WTC11 (cell line): Measurements from ENCODE around the gene PLXNA3.

ENCODE experiments used
- CREB1 ChIP-seq: sonication (generic); formaldehyde crosslinking; IDR thresholded peaks from 2 replicates; pipeline ENCODE4 v1.8.0; 2023; ENCODE audit warnings: mild to moderate bottlenecking, missing genetic modification reagents
- CREM ChIP-seq: sonication (generic); formaldehyde crosslinking; IDR thresholded peaks from 2 replicates; pipeline ENCODE4 v1.8.1; 2022; ENCODE audit warnings: mild to moderate bottlenecking, missing genetic modification reagents, moderate library complexity
- EMX1 ChIP-seq: fragments of 250-450 bp; sonication (Bioruptor Pico); IDR thresholded peaks from 2 replicates; pipeline ENCODE4 v1.8.0; 2021; ENCODE audit warnings: mild to moderate bottlenecking
- TF ChIP-seq, protein P1 (sequence below): fragments of 200-600 bp; IDR thresholded peaks from 2 replicates; pipeline ENCODE4 v1.8.0; 2022; ENCODE audit warnings: antibody characterized with exemption
- TF ChIP-seq, protein P2 (sequence below): sonication (generic); formaldehyde crosslinking; conservative IDR thresholded peaks from 2 replicates; pipeline ENCODE4 v1.8.1; 2022; ENCODE audit warnings: mild to moderate bottlenecking, missing genetic modification reagents

DNA sequence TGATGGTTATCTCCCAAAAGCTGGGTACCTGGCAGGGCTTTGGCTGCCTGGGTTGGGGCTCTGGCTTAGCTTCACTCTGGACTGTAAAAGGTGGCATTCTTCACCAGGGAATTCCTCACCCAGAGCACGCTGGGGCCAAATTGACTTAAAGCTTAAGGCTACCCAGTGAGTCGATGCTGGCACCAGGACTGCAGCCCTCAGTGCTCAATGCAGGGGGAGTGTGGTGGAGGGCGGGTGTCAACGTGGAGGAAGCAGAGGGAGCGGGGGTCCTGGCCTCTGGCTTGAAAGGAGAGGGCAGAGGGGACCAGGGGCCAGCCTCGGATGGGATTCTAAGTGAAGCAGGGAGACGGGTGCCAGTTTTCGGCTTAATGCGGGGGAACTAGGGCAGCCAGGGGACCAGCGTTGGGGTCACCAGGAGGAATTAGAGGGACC, 14.6 kb upstream of the PLXNA3 start:
- TF ChIP-seq CREB1 (CRISPR knock-in tag) (no peak), EMX1 (no peak), CREM (no peak)
- TF ChIP-seq, protein P1, sequence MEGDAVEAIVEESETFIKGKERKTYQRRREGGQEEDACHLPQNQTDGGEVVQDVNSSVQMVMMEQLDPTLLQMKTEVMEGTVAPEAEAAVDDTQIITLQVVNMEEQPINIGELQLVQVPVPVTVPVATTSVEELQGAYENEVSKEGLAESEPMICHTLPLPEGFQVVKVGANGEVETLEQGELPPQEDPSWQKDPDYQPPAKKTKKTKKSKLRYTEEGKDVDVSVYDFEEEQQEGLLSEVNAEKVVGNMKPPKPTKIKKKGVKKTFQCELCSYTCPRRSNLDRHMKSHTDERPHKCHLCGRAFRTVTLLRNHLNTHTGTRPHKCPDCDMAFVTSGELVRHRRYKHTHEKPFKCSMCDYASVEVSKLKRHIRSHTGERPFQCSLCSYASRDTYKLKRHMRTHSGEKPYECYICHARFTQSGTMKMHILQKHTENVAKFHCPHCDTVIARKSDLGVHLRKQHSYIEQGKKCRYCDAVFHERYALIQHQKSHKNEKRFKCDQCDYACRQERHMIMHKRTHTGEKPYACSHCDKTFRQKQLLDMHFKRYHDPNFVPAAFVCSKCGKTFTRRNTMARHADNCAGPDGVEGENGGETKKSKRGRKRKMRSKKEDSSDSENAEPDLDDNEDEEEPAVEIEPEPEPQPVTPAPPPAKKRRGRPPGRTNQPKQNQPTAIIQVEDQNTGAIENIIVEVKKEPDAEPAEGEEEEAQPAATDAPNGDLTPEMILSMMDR, result no peak
- TF ChIP-seq, protein P2, sequence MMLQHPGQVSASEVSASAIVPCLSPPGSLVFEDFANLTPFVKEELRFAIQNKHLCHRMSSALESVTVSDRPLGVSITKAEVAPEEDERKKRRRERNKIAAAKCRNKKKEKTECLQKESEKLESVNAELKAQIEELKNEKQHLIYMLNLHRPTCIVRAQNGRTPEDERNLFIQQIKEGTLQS (CRISPR knock-in tag), result no peak
